A549 (cell line): Measurements from ENCODE around the gene BMERB1.

Source experiments
- CBX8 ChIP-seq: fragments of 200-600 bp; sonication (generic); IDR thresholded peaks from 2 replicates; pipeline ENCODE4 v1.6.1; 2016
- CEBPB ChIP-seq, 2 experiments: fragments of >200 bp in 1 of 2; sonication (Bioruptor Twin) in 1 of 2; formaldehyde crosslinking in 1 of 2; IDR thresholded peaks; 2 replicates each; pipeline ENCODE4 v1.6.1; 2012 to 2016
- CHD4 ChIP-seq: fragments of 200-600 bp; sonication (generic); IDR thresholded peaks from 2 replicates; pipeline ENCODE4 v1.6.1; 2016; ENCODE audit warnings: antibody characterized with exemption, mild to moderate bottlenecking, borderline replicate concordance
- NPAS2 ChIP-seq: fragments of 250-450 bp; sonication (Bioruptor Pico); IDR thresholded peaks from 2 replicates; pipeline ENCODE4 v1.8.0; 2022; ENCODE audit warnings: mild to moderate bottlenecking, moderate library complexity, borderline replicate concordance
- POLR2A ChIP-seq: IDR thresholded peaks from 2 replicates; pipeline ENCODE4 v1.6.1; 2012; ENCODE audit warnings: mild to moderate bottlenecking, low read length
- RNF2 ChIP-seq: fragments of 200-600 bp; sonication (generic); IDR thresholded peaks from 2 replicates; pipeline ENCODE4 v1.6.1; 2016; ENCODE audit warnings: low read depth, mild to moderate bottlenecking, antibody characterized with exemption, moderate library complexity, borderline replicate concordance
- SMC3 ChIP-seq: fragments of >200 bp; sonication (Bioruptor Twin); formaldehyde crosslinking; IDR thresholded peaks from 3 replicates; pipeline ENCODE4 v1.6.1; 2018; ENCODE audit warnings: inconsistent platforms
- ZSCAN20 ChIP-seq: fragments of 250-450 bp; sonication (Bioruptor Pico); IDR thresholded peaks from 2 replicates; pipeline ENCODE4 v1.8.0; 2022; ENCODE audit warnings: mild to moderate bottlenecking, moderate library complexity
- TF ChIP-seq, protein P1 (sequence below): fragments of >200 bp; sonication (Bioruptor Twin); formaldehyde crosslinking; IDR thresholded peaks from 3 replicates; pipeline ENCODE4 v1.5.1; 2016
- TF ChIP-seq, protein P2 (sequence below): IDR thresholded peaks from 2 replicates; pipeline ENCODE4 v1.6.1; 2012; ENCODE audit warnings: low read depth, borderline replicate concordance
- TF ChIP-seq, protein P3 (sequence below): fragments of 200-600 bp; sonication (generic); IDR thresholded peaks from 2 replicates; pipeline ENCODE4 v1.6.1; 2016; ENCODE audit warnings: antibody characterized with exemption, mild to moderate bottlenecking, moderate library complexity
- TF ChIP-seq, protein P4 (sequence below): fragments of >200 bp; sonication (Bioruptor Twin); formaldehyde crosslinking; IDR thresholded peaks from 3 replicates; pipeline ENCODE4 v1.6.1; 2016

DNA sequence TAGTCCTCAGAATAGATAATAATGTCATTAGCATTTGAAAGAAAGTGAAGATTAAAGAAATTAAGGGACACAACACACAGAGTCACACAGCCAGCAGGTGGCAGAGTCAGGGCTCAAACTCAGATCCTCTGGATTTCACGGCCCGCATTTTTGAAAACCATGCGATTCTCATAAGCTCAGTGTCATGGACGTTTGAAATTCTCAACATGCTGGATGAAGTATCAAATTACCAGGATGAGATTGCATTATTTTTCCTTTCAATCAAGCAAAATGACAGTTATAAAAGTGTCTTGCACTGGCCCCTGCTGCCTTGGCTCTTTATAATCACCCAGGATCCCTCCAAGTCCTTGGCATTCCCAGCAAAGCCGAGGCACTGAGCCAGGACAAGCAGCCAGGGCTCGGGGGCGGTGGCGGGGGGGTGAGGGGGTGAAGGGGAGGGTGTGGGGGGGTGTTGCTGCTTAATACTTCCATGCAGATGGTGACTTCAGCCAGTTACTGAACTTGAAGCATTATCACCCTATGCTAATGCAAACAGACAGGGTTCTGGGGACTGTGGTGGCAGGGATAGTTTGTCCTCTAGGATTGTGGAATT is 6.6 kb upstream of the BMERB1 start:
- TF ChIP-seq CBX8 (no peak), CEBPB (IDR thresholded peaks at IDR 0.05) (no peak; a peak in 1 of 4 replicates), SMC3 (peak; percentile 94), POLR2A (no peak), CHD4 (no peak), NPAS2 (CRISPR knock-in tag) (no peak), ZSCAN20 (no peak), RNF2 (no peak)
- TF ChIP-seq, protein P1, sequence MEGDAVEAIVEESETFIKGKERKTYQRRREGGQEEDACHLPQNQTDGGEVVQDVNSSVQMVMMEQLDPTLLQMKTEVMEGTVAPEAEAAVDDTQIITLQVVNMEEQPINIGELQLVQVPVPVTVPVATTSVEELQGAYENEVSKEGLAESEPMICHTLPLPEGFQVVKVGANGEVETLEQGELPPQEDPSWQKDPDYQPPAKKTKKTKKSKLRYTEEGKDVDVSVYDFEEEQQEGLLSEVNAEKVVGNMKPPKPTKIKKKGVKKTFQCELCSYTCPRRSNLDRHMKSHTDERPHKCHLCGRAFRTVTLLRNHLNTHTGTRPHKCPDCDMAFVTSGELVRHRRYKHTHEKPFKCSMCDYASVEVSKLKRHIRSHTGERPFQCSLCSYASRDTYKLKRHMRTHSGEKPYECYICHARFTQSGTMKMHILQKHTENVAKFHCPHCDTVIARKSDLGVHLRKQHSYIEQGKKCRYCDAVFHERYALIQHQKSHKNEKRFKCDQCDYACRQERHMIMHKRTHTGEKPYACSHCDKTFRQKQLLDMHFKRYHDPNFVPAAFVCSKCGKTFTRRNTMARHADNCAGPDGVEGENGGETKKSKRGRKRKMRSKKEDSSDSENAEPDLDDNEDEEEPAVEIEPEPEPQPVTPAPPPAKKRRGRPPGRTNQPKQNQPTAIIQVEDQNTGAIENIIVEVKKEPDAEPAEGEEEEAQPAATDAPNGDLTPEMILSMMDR, result peak; percentile 78
- TF ChIP-seq, protein P2, sequence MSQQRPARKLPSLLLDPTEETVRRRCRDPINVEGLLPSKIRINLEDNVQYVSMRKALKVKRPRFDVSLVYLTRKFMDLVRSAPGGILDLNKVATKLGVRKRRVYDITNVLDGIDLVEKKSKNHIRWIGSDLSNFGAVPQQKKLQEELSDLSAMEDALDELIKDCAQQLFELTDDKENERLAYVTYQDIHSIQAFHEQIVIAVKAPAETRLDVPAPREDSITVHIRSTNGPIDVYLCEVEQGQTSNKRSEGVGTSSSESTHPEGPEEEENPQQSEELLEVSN, result 0 out of 2 replicates have a peak, but pooled peaks have one; percentile 24
- TF ChIP-seq, protein P3, sequence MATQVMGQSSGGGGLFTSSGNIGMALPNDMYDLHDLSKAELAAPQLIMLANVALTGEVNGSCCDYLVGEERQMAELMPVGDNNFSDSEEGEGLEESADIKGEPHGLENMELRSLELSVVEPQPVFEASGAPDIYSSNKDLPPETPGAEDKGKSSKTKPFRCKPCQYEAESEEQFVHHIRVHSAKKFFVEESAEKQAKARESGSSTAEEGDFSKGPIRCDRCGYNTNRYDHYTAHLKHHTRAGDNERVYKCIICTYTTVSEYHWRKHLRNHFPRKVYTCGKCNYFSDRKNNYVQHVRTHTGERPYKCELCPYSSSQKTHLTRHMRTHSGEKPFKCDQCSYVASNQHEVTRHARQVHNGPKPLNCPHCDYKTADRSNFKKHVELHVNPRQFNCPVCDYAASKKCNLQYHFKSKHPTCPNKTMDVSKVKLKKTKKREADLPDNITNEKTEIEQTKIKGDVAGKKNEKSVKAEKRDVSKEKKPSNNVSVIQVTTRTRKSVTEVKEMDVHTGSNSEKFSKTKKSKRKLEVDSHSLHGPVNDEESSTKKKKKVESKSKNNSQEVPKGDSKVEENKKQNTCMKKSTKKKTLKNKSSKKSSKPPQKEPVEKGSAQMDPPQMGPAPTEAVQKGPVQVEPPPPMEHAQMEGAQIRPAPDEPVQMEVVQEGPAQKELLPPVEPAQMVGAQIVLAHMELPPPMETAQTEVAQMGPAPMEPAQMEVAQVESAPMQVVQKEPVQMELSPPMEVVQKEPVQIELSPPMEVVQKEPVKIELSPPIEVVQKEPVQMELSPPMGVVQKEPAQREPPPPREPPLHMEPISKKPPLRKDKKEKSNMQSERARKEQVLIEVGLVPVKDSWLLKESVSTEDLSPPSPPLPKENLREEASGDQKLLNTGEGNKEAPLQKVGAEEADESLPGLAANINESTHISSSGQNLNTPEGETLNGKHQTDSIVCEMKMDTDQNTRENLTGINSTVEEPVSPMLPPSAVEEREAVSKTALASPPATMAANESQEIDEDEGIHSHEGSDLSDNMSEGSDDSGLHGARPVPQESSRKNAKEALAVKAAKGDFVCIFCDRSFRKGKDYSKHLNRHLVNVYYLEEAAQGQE, result no peak
- TF ChIP-seq, protein P4, sequence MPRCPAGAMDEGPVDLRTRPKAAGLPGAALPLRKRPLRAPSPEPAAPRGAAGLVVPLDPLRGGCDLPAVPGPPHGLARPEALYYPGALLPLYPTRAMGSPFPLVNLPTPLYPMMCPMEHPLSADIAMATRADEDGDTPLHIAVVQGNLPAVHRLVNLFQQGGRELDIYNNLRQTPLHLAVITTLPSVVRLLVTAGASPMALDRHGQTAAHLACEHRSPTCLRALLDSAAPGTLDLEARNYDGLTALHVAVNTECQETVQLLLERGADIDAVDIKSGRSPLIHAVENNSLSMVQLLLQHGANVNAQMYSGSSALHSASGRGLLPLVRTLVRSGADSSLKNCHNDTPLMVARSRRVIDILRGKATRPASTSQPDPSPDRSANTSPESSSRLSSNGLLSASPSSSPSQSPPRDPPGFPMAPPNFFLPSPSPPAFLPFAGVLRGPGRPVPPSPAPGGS, result no peak
